SK-N-MC (cell line): ENCODE measurements around the gene FMO3.

ENCODE experiments used
- EZH2 ChIP-seq: fragments of 200-600 bp; sonication (generic); IDR thresholded peaks from one replicate; pipeline ENCODE4 v1.6.1; 2017; ENCODE audit warnings: antibody characterized with exemption
- FOXP2 ChIP-seq: optimal IDR thresholded peaks from 2 replicates; pipeline ENCODE3; 2011; ENCODE audit warnings: mild to moderate bottlenecking, moderate library complexity; ENCODE audit not compliant: insufficient read depth; ENCODE audit errors: extremely low read length, control extremely low read depth
- POLR2AphosphoS5 ChIP-seq: IDR thresholded peaks from 2 replicates; pipeline ENCODE4 v1.6.1; 2012; ENCODE audit warnings: mild to moderate bottlenecking, low read depth, low read length, borderline replicate concordance

- TF ChIP-seq EZH2 (no peak), POLR2AphosphoS5 (no peak), FOXP2 (no peak)
These were observed 5.8 kb upstream of the FMO3 start for GRCh38 chr1:171084870-171085269.
